ENCODE data around the gene GRIN2A.

GRIN2A gene

GRCh38 chr16:9846362-9847099 is 335.7 kb downstream of the GRIN2A start:
- DNase-seq, result no peak

- DNase-seq, result no peak
Observed at GRCh38 chr16:9845661-9846361, 336.4 kb downstream of the GRIN2A start.

- no peak for DNase-seq
Observed at GRCh38 chr16:9844361-9844760, 337.9 kb downstream of the GRIN2A start.

GRCh38 chr16:9843424-9844018 is 338.7 kb downstream of the GRIN2A start:
- DNase-seq, result no peak

- DNase-seq, result no peak
Observed at GRCh38 chr16:9840761-9841665, 341.2 kb downstream of the GRIN2A start.

GRCh38 chr16:9837481-9837880 is 344.7 kb downstream of the GRIN2A start:
- no peak for DNase-seq

- DNase-seq, result no peak
Observed at GRCh38 chr16:9836118-9836736, 346.0 kb downstream of the GRIN2A start.

GRCh38 chr16:9827062-9827752 is 355.0 kb downstream of the GRIN2A start:
- no peak for DNase-seq

- no peak for DNase-seq
Observed at GRCh38 chr16:9826656-9827055, 355.6 kb downstream of the GRIN2A start.

- DNase-seq, result no peak
Observed at GRCh38 chr16:9824200-9825068, 357.8 kb downstream of the GRIN2A start.

GRCh38 chr16:9823510-9823909 is 358.7 kb downstream of the GRIN2A start:
- DNase-seq, result no peak

GRCh38 chr16:9821970-9822369 is 360.3 kb downstream of the GRIN2A start:
- DNase-seq, result no peak

- DNase-seq, result no peak
Observed at GRCh38 chr16:9821331-9821730, 360.9 kb downstream of the GRIN2A start.

- DNase-seq, result no peak
Observed at GRCh38 chr16:9820476-9821246, 361.6 kb downstream of the GRIN2A start.

GRCh38 chr16:9818702-9819101 is 363.5 kb downstream of the GRIN2A start:
- DNase-seq, result no peak

- no peak for DNase-seq
Observed at GRCh38 chr16:9817586-9817985, 364.6 kb downstream of the GRIN2A start.

GRCh38 chr16:9816644-9817043 is 365.6 kb downstream of the GRIN2A start:
- no peak for DNase-seq

- DNase-seq, result no peak
Observed at GRCh38 chr16:9813665-9814064, 368.6 kb downstream of the GRIN2A start.

GRCh38 chr16:9808210-9808609 is 374.0 kb downstream of the GRIN2A start:
- no peak for DNase-seq

GRCh38 chr16:9807302-9807701 is 374.9 kb downstream of the GRIN2A start:
- no peak for DNase-seq

Data from activated gamma-delta T cell (primary cell).